NOMO-1 treated with DMSO at 0.1 percent for 48 hours (cell line): ENCODE data around the gene INTS11.

Experiments
- DNase-seq: peaks from one replicate; lab custom pipeline; 2025; ENCODE audit not compliant: unreplicated experiment; lab: John Stamatoyannopoulos, UW

Gene INTS11

DNA sequence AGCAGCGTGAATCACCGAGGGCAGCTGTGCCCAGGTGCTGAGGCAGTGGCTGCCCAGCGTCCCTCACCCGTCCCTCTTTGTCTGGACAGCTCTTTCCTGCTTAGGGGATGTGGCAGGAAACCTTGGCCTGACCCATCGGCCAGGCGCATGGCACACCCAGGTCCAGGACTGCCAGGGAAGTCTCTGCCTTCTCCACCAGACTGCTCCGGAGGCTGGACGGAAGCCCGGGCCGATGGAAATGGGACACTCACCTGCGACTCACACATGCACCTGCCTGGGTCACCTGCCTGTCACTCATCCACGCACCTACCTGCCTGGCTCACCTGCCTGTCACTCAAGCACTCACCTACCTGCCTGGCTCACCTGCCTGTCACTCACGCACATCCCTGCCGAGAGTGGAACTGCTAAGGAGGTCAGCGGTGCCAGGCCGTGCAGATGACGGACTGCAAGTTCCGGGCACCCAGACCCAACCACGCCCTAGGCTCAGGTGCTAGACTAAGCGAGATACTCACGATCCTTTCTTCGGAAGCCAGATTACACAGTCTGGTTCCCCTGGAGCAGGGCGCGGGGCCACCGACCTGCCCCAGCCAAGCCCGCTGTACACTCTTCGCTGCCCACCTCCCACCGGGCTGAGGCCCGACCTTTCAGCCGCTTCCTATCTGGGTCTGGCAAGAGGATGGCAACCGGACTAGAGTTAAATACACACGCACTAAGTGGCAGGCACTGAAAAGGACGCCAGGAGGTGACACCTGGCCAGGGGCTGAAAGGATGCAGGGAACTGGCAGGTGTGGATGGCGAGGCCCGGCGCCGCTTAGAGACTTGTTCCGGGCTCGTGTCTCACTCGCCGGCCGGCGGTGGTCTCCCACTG lies 51.9 kb downstream of the INTS11 start:
- DNase-seq, result no peak

DNA sequence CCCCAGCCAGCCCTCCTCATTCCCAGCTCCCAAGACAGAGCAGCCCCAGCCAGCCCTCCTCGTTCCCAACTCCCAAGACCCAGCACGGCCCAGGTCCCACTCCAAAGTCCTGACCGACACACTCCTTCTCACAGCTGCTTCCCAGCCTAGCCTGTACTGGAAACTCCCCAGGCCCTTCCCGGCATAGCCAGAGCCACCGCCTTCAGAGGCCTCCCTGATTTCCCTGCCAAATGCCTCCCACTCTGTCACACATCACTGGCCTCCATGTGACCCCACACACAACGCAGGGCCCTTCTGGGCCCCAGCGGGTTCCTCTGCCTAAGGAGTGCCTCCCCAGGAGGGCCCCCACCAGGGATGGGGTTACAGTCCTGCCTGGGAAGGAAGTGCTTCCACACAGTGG lies 53.6 kb downstream of the INTS11 start:
- DNase-seq, result no peak

DNA sequence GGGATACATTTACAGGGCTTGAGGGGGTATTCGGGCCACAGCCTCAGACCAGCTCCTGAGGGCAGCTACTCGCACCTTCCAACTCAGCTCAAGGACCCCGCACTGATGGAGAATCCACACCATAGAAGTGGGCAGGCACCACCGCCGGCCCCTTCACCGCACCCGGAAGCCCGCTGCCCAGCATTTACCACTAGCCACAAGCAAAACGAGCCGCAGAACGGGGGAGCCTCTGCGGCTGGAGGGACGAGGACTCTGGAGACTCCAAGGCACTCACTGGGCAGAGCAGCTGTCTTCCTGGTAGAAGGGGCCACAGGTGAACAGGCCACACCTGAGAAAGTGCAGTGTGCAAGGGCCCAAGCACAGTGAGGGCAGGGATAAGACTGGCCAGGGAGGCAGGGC lies 56.2 kb downstream of the INTS11 start:
- no peak for DNase-seq

DNA sequence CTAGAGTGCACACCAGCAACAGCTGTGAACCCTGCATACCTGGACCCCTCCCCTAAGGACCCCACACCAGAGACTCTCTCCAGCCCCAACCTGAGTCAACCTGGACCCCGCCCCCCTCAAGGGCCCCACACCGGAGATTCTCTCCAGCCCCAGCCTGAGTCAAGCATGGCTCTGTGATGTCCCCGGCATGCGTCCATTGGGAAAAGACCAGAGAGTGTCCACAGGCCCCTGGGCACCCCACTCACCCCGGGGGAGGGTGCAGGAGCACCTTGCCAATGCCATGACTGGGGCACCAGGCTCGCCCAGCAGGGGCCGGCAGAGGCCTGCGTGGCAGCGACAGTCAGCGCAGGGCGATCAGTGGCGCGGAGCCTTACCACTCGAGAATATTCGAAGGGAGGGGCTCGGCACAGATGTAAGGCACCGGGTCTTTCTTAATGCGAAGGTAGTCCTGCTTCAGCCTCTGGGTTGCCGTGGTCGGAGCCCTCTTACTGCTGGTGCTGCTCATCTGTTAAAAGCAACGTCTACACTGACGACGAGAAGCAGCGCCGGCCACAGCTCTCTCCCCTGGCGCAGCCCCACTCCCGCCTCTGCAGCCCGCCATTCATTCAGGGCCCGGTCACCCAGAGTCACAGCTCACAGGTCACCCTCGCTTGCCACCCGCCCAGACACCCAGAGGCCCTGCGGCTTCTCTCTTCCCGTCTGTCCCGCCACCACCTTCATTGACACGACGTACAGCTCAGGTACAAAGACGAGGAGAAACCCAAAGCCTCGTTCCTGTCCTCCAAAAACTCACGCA lies 56.8 kb downstream of the INTS11 start:
- no peak for DNase-seq

DNA sequence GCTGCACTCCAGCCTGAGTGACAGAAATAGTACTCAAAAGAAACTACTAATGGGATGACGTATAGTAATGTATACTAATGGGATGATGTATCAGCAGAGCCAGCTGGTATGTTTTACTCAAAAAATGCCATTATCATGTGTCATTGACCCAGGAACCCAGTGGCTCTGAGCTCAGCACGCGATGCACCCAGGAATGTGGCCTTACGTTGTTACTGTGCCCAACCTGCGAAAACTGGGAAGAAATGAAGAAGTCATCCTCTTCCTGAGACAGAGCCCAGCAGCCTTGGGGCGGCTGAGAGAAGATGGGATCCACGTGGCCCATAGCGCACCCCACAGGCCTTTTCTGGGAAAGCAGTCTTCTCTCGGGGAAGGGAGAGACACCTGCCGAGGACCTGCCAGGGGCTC lies 59.6 kb downstream of the INTS11 start:
- DNase-seq, result no peak

DNA sequence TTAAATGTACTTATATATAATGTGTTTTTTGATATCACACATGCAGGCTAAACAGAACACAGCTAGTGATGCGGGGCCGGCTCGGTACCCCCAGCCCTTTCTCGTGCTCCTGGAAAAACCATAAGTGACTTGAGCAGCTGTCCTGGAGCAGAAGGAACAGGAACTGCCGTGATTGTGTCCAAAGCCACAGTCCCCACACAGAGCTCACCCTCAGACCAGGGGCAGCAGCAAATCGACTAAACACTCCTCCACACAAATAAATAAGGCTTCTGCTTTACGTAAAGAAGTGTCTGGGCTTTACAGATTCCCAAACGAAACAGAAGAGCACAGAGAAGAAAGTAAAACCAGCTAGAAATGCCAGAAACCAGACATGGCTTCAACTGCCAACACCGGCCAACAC lies 60.4 kb downstream of the INTS11 start:
- DNase-seq, result no peak

DNA sequence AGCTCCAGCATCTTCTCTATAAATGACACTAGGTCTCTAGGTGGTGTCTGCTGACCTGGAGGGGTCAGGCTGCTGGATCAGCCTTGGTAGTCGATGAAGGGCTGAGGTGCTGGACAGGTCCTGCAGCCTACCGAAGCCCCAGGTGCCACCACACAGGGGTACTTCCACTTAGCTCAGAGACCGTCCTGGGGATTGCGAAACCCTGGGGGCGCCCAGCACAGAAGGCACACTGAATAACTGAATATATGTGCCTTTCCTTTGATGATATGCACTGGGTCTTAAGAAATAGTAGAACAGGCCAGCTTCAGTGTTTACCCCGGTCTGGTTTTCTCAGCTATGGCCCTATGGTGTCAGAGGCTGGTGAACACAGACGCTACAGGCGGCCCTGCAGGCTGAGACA lies 61.7 kb downstream of the INTS11 start:
- DNase-seq, result no peak

DNA sequence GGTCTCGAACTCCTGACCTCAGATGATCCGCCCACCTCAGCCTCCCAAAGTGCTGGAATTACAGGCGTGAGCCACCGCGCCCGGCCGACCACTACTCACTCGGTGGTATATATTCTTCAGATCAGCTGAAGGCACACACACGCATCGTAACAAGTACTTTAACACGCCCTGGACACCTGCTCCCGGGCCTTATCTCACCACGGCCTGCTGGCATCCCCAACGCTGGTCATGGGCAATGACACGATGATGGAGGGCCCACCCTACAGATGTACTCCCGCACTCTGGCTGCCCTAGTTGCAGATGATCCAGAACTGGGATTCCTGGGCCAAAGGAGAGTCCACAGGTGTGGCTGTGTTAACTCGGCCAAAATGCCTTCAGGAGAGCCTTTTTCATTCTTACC lies 62.4 kb downstream of the INTS11 start:
- no peak for DNase-seq
